Subcutaneous adipose tissue (tissue), 4 donors: ENCODE data around the gene CRY2. TPM values are rescaled to one million over a fixed set of nuclear protein-coding genes. Genes with fewer than 3 reads are reported as not detected.

Experiments
- total RNA-seq, 4 donors: library from RNA; depleted of rRNA; stranded (reverse); fragments of >200 nt; gene quantifications; one replicate each; pipeline ENCODE4 v1.1.0, GENCODE V29; 2016
- TF ChIP-seq, protein P1 (sequence below): fragments of 450-650 bp; IDR thresholded peaks from one replicate; pipeline ENCODE4 v1.5.1; 2016; ENCODE audit warnings: low read depth, mild to moderate bottlenecking, control low read depth, antibody characterized with exemption, moderate library complexity

CRY2 gene
- total RNA-seq, 4 donors from 2014 or later, result 28.0 to 84.2 (median 39.4) TPM

DNA sequence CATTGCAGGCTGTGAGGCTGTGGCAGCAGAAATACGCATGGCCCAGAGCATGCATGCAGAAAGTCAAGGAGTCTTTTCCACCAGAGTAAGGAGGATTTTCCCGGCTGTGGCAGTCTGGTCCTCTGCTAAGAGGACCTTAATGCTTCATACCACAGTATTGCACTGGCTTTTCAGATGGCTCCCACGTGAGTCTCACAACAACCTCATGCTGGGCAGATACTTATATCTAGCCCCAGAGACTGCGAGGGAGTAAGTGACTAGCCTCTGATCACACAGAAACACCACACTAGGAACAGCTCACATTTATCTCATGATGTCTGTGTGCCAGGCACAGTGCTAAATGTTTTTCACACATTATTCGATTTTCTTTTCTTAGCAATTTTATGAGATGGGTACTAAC is 8.0 kb downstream of the CRY2 start:
- TF ChIP-seq, protein P1, sequence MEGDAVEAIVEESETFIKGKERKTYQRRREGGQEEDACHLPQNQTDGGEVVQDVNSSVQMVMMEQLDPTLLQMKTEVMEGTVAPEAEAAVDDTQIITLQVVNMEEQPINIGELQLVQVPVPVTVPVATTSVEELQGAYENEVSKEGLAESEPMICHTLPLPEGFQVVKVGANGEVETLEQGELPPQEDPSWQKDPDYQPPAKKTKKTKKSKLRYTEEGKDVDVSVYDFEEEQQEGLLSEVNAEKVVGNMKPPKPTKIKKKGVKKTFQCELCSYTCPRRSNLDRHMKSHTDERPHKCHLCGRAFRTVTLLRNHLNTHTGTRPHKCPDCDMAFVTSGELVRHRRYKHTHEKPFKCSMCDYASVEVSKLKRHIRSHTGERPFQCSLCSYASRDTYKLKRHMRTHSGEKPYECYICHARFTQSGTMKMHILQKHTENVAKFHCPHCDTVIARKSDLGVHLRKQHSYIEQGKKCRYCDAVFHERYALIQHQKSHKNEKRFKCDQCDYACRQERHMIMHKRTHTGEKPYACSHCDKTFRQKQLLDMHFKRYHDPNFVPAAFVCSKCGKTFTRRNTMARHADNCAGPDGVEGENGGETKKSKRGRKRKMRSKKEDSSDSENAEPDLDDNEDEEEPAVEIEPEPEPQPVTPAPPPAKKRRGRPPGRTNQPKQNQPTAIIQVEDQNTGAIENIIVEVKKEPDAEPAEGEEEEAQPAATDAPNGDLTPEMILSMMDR, result no peak

DNA sequence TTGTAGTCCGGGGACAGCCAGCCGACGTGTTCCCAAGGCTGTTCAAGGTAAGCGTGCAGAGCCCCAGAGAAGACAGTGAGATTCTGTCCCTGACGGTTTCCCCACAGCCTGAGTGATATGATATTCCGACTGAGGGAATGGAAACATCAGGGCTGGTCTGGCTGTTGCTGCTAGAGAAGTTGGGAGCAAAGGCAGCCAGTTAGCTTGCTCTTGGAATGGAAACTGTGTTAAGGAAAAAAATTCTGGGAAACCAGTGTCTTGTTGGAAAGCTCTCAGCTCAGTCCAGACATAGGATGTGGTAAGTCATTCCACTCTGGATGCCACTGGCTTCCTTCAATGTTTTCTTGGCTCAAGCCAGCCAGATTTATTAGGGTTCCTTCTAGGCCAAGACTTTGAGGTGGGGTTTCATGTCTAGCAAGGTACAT is 8.8 kb downstream of the CRY2 start:
- TF ChIP-seq, protein P1, result no peak

DNA sequence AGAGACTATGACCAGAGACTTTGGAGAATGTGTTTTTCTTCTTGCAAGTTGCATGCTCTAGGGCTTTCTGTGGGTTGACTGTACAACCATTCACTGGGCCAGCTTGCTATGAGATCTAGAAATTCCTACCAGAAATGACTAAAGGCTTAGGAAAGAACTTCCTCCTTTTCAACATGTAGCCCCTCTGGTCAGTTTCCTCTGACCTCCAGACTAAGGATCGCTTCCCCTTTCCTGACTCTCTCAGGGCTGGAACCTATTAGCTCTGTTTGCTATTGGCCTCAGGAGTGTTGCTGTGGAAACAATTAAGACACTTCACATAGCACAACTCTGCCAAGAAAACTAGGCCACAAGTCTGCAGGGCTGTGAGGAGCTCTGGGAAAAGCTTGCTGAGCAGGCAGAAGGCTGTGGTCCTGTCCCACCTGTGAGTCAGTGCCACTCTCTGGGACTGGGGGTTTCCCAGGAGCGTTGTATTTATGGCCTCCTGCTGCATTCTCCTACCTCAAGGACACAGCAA is 10.7 kb downstream of the CRY2 start:
- TF ChIP-seq, protein P1, result no peak

DNA sequence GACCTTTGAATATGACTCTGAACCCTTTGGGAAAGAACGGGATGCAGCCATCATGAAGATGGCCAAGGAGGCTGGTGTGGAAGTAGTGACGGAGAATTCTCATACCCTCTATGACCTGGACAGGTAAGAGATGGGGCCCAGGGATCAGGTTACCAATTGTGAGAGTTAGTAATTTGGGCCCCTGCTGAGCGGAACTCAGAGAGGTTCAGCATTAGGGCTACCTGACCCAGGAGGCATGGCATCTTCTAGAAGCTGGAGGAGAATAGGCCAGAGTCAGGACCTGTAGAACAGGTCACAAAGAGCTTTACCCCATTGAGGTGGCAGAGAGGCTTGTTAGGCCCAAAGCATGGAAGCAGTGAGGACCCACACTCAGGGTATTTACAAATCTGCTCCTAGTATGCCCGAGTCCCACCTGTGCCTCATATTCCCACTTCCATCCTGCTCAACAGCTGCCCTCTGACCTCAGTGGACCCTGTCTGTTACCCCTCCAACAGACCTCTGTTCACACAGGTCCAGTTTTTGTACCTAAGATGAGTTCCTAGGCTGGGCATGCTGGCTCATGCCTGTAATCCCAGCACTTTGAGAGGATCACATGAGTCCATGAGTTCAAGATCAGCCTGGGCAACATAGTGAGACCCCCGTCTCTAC is 11.6 kb downstream of the CRY2 start:
- TF ChIP-seq, protein P1, result no peak

DNA sequence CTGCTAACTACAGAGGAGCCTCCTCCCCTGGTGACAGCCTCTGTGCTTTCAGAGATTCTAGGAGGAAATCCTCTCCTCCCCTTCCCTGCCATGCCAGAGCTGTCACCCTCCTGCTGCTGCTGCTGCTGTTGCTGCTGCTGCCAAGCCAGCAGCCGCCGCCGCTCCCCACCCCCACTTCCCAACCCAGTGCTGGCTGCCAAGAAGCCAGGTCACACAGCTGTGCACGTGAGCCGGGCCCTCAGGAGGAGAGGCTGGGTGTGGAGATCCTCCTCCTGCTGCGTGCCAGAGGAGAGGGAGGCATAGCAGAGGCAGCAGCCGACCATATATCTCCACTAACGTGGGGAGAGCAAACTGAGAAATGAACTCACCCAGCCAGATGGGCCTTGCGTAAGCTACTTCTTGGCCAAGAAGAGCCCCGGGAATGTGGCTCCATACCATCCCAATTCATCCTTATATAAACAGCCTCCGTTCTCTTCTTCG is 12.4 kb downstream of the CRY2 start:
- TF ChIP-seq, protein P1, result no peak

DNA sequence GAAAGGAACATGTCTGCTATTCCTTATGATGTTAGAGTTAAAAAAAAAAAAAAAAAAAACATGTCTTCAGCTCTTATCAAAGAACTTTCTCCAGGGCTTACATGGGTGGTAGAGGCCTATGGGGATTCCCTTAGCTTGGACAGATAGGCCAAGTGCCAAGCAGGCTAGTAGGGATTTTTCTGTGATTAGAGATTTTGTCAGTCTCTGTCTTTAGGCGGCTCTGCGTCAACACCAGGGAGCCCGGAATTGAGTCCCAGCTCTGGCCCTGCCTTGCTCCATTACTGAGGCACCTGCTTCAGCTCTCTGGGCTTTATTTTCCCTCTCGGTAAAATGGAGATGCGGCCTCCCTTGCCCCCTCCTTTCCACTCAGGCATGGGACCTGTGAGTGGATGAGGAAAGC is 13.1 kb downstream of the CRY2 start:
- TF ChIP-seq, protein P1, result no peak

DNA sequence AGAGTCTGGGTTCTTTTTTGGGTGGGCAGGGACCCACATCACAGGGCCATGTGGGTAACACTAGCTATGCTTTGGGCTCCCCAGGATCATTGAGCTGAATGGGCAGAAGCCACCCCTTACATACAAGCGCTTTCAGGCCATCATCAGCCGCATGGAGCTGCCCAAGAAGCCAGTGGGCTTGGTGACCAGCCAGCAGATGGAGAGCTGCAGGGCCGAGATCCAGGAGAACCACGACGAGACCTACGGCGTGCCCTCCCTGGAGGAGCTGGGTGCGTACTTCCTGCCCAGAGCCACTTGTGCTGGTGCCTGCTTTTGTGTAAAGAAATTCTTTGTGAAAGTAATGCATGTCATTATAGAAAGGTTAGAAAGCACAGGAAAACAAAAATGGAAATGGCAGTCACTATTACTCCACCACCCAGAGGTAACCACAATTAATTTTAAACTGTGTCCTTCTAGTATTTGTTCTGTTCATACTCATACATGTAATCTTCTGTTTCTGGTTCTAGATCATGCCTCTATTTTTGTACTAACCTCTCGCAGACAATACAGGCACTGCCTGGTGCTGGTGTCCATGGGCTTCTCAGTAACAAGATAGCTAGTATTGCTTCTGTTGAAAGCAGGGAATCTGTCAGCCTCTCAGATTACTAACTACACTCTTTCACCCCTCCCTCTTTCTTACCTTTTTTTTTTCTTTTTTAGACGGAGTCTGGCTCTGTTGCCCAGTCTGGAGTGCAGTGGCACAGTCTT is 13.7 kb downstream of the CRY2 start:
- TF ChIP-seq, protein P1, result no peak
